Endometrial microvascular endothelial cells (primary cell): ENCODE results near the gene BCAS2. TPM values are rescaled to one million over a fixed set of nuclear protein-coding genes. Genes with fewer than 3 reads are reported as not detected.
"Not testable (repeated sequence)": the region's sequence is repeated elsewhere in the genome, so short reads cannot be mapped to it uniquely, and the experiment has no call there.

Source experiments
- in situ Hi-C: cut with HindIII; loops from 2 replicates; pipeline ENCODE4 v1.10.0; 2017; ENCODE audit warnings: low sequenced_read_pairs, low pct_unique_long_range_greater_than_20kb; ENCODE audit errors: inconsistent ontology term
- total RNA-seq: library from RNA; depleted of rRNA; stranded (reverse); fragments of >200 nt; gene quantifications from one replicate; pipeline ENCODE4 v1.2.3, GENCODE V29; 2015; ENCODE audit errors: inconsistent ontology term

BCAS2 gene
- total RNA-seq, 1 donor from 2014 or later, result 28.4 TPM

DNA sequence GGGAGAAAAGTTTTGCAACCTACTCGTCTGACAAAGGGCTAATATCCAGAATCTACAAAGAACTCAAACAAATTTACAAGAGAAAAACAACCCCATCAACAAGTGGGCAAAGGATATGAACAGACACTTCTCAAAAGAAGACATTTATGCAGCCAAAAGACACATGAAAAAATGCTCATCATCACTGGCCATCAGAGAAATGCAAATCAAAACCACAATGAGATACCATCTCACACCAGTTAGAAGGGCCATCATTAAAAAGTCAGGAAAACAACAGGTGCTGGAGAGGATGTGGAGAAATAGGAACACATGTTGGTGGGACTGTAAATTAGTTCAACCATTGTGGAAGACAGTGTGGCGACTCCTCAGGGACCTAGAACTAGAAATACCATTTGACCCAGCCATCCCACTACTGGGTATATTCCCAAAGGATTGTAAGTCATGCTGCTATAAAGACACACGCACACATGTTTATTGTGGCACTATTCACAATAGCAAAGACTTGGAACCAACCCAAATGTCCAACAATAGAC, 18.4 kb downstream of the BCAS2 start:
- in situ Hi-C loops, result not testable (repeated sequence)

DNA sequence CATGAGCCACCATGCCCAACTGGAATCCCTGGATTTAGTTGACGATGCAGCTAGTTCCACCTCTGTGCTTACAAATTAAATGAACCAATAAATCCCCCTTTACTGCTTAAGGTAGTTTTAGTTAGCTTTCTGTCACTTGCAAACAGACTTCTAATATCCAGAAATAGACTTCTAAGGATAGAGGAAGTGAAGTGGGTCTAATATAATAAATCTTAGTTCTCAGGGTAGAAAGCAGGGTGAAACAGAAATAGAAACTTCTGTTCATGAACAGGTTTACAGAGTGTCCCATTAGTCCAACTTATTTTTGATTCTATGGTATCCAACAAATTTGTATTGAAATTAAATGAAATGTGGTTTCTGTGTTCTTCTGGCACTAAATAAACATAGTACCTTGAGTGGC, 20.1 kb downstream of the BCAS2 start:
- in situ Hi-C loops, result no loop called here

DNA sequence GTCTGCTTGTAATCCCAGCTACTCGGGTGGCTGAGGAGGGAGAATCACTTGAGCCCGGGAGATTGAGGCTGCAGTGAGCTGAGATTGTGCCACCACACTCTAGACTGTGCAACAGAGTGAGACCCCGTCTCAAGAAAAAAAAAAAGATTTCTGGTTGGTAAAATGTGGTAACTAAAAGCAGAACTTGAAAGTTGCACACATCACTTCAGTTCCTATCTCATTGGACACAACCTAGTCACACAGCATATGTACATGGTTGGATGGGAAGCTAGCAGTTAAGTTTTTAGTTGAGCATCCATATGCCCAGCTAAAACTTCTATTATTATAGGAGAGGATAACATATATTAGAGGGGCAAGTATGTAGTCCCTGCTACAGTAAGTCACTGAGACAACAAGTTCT, 22.1 kb downstream of the BCAS2 start:
- in situ Hi-C loops, result no loop called here

DNA sequence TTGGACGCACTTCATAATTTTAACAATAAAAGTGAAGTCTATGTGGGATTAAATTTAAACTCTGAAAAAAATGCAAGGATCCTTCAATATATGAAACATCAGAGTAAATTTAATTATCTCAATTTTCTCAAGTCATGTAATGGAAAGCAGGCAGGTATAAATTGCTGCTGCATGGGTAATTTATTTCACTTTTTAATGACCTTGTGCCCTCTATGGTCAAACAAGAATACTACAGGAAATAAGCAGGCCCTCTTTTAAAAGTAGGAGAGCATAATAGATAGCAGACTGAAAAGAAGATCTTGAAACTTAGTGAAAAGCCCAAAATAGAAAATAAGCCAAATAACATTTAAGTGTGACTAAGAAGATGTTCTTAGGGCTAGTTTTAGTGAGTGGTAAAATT, 22.9 kb downstream of the BCAS2 start:
- in situ Hi-C loops, result no loop called here

DNA sequence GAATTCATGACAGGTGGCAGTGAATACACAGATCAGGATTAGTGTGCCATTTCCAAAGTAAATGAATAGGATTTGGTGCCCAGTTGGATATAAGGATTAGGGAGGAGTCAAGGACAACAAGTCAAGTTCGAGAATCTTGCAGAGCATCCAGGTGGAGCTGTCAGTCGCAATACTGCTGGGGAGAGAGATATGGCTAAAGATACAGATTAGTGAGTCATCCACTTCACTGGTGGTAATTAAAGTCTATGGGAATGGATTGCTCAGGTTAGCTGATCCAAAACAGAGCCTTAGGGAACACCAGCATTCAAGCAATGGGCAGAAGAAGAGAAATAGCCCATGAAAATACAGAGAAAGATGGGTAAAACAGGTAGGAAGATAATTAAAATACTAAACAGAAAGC, 26.8 kb downstream of the BCAS2 start:
- in situ Hi-C loops, result no loop called here

DNA sequence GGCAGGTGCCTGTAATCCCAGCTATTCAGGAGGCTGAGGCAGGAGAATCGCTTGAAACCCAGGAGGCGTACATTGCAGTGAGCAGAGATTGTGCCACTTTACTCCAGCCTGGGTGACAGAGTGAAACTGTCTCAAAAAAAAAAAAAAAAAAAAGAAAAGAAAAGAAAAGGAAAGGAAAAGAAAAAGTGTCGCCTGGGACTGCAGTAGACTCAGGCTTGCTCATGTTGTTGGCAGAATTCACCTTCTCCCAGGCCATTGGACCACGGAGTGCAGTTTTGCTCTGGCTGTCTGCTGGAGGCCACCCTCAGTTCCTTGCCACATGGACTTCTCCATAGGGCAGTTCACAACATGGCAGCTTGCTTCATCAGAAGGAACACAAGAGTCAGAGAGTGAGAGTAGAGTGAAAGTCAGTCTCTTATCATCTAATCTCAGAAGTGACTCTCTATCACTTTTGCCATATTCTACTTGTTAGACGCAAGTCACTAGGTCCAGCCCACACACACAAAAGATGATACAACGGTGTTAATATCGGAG, 29.2 kb downstream of the BCAS2 start:
- in situ Hi-C loops, result no loop called here

DNA sequence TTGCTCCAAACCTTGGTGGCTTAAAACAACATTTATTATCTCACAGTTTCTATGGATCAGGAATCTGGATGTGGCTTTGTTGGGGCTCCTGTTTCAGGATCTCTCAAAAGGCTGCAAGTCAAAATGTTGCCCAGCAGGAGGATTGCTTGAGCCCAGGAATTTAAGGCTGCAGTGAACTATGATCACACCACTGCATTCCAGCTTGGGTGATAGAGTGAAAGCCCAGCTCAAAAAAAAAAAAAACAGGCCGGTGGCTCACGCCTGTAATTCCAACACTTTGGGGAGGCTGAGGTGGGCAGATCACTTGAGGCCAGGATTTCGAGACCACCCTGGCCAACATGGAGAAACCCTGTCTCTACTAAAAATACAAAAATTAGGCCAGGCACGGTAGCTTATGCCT, 30.0 kb downstream of the BCAS2 start:
- in situ Hi-C loops, result no loop called here

DNA sequence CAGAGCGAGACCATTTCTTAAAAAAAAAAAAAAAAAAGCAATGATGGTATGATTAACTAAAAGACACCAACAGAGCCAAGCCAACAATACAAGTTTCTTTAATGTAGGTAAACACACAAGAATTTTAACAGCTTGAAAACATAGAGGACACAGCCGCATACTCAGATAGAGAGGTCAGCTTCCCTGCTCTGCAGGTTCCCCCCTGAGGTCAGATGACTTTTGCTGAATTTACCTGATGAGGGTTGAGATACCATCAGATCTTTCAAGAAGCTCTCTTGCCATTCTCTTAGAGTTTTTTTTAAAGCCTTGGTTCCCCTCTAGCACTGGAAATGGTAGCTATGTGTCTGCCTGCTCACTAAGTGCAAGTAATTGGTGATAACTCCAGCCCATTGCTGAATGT, 31.1 kb downstream of the BCAS2 start:
- in situ Hi-C loops, result no loop called here

DNA sequence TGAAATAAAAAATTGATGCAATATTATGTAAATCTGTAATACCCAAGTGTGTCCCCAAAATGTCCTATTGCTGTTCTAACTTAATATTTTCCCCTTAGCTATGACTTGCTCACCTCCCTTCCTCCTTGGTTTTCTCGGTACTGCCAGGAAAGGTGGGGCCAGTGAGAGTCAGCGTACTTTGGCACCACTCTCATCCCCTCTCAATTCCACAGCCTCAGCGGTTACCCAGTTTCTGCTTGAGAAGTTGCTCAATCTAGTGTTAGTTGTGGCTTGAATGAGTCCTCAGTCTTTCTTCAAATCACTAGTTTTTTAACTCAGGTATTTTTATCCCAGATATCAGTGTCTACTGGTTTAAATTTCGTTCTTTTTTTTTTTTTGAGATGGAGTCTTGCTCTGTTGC, 32.3 kb downstream of the BCAS2 start:
- in situ Hi-C loops, result no loop called here

DNA sequence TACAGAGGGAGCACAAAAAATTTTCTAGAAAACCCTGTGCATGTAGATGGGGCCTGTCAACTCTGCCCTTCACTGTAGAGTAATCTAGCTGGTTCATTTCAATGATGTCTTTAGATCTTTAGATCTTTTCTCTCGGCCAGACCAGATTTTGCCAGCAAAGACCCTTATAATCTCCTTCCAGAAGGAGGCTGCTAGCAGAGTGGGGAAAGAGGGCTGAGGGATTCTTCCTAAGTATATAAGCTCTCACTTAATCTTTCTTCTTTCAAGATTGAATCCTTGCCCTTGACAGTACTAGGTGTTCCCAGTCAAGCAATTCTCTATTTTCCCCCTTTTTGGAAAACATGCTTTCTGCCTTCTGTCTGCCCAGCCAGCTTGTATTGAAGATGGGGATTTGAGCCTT, 34.3 kb downstream of the BCAS2 start:
- in situ Hi-C loops, result no loop called here

DNA sequence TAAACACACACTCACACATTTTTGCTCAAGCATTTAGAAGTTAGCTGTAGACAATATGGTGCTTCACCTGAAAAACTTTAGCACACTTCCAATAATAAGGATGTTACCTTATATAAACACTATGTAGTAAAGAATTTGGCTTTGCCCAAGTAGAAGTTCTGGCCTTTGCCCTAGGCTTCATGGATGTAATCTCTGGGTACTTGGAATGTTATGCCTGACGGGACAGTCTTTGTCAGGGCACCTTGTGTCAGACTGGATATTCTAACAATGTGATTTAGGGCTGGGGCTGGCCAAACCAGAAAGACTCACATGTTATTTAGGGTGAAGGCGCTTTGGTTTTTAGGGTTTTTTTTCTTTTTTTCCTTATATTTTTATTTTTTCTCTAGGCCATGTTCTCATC, 35.6 kb downstream of the BCAS2 start:
- in situ Hi-C loops, result no loop called here

DNA sequence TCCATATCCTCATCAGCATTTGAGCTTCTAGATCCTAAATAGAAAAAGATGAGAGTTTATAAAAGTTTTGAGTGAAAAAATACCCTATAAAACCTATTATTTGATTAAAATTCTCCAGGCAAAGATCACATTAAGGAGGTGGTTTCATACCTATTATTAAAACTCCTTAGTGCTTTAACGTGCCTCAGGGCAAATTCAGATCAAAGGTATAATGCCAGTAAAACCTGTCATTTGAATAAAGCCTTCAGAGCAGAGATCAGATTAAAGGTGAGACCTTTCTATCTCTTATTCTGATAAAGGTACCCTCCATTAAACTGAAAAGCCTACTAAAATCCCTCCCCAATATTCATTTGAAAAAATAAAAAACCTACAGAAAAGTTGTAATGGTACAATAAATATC, 36.1 kb downstream of the BCAS2 start:
- in situ Hi-C loops, result no loop called here

DNA sequence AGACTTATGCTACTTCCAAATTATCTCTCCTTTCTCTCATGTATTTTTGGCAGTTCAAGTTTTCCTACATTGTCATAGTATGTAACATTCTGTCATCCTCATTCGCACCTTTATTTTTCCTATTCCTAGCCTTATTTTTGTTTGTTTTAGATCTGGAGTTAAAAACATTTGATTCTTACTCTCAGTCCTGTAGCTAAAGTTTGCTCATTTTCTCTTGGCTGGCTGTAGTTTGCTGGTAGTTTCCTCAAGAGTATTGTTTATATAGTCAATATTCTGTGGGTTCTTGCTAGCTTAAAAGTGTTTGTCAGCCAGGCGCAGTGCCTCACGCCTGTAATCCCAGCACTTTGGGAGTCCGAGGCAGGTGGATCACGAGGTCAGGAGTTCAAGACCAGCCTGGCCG, 40.6 kb downstream of the BCAS2 start:
- in situ Hi-C loops, result no loop called here

DNA sequence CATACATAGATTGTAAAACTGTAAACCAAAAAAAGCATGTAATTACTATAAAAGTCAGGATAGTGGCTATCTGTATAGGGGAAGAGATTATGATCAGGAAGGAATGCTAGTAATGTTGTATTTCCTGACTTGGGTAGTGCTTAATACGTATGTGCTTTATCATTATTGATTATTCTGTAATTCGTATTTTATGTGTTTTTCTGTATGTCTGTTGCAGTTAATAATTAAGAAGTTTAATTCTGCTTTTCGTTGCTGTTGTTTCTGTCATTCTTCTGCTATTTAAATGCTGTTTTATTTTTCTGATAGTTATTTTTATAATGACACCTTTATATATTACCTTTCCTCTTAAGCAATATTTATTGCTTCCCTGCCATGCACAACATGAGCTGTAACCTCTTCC, 41.1 kb downstream of the BCAS2 start:
- in situ Hi-C loops, result no loop called here

DNA sequence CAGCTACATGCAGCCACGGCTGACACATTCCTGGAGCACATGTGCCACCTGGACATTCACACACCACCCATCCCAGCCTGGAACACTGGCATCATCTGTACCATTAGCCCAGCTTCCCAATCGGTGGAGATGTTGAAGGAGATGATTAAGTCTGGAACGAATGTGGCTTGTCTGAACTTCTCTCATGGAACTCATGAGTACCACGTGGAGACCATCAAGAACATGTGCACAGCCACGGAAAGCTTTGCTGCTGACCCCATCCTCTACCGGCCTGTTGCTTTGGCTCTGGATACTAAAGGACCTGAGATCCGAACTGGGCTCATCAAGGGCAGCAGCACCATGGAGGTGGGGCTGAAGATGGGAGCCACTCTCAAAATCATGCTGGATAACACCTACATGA, 45.4 kb downstream of the BCAS2 start:
- in situ Hi-C loops, result no loop called here

DNA sequence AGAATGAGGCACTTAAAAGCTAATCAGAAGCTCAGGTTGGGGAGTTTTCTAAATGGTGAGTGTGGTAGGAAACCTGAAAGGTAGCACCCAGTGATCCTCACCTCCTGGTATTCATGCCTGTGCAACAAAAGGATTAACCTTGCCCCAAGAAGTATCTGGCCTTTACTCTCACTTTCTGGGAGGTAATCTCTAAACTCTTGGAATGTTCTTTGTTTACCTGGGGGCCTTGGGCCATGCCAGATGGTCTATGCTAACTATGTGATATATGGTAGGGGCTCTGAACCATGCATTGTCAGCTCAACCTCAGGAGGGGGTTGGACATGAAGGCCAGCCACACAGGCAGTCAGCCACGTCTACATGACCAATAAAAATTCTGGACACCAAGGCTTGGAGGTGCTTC, 46.0 kb downstream of the BCAS2 start:
- in situ Hi-C loops, result no loop called here

DNA sequence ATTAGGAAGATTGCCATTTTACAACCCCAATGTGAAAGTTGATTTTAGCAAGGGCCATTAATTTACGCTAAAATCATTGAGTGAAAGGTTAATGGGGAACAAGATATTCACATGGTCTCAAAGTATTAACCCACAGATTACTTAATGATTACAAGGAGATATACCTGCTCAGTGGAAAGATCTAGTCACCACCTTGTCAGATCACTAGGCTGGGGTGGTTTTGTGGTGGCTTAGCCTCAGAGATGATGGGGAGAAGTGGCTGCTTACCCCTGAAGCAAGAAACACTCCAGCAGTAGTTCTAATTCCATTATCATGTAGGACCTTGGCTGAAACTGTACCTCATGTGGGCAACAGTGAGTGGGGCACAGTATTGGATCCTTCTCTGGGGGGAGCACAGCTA, 50.3 kb downstream of the BCAS2 start:
- in situ Hi-C loops, result no loop called here

DNA sequence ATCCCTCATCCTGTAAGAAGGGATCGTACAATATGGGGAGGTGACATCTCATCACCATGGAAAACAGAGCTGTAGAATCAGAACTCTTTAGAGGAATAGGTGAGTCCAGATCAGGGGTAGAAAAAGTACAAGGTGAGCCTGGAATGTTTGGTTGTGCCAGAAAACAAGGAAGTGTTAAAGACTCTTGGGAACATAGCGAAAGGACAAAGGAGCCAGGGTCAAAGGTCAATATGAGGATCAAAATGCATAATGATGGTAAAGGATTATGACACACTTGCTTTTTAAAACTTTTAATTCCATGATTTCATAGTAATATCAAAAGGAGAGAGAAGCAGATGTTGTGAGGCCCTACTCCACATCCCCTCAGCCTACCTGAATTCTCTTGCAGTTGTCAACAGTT, 51.2 kb downstream of the BCAS2 start:
- in situ Hi-C loops, result no loop called here

DNA sequence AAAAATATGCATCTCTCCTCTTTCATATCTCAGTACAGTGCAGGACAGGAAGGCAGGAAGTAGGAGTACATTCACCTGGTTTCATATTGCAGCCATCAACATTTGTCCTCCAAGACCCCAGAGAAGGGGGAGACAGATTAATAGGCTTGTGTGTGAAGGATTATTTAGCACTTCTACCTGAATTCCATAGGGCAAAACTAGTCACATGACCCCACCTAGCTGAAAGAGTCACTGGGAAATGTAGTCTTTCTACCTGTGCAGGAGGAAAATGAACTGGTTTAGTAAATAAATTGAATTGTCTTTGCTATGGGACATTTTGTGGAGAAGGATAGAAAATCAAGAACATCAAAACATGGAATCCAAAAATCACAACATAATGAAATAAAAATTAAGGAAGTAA, 56.5 kb downstream of the BCAS2 start:
- in situ Hi-C loops, result no loop called here

DNA sequence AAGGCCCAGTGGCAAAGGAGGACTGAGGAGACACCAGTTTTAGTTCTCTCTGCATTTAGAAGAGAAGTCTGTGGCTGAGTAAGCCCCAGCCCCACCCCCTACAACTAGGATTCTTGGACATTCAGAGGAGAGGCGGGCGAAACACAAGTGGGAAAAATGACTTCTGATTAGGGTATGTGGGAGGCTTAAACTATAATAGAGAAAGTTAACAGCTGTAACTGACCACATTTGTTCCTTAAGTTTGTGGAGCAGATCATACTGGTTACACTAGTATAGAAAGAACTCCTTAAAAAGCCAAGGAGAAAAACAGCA, 59.2 kb downstream of the BCAS2 start:
- in situ Hi-C loops, result no loop called here

DNA sequence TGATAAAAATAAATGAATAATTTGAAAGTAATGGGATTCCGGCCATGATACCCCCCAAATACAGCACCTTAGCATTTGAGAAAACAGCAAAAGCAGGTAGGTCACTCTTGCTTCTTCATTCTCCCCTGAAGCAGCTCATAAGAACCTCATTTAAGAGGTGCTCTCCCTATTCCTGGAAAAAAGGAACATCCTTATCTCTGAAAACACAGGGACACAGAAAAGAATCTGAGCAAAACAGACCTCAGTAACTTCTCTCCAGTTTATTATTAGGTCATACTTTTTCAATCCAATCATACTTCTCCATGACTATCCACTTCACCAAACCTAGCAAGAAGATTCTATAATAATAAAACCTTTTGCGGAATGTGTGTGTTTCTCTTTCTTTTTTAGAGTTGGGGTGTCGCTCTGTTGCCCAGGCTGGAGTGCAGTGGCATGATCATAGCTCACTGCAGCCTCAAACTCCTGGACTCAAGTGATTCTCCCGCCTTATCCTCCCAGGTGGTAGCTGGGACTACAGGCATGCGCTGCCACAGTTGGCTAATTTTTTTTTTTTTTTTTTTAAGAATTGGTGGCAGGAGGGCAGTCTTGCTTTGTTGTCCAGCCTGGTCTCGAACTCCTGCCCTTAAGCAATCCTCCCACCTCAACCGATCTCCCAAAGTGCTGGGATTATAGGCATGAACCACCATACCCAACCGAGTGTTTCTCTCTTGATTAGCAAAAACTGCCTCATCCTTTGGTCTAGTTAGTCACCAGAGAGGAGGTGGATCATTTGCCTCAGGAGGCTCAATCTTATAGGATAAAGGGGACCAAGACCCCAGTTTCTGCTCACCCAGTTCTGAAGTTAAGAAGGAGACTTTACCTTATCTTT, 59.8 kb downstream of the BCAS2 start:
- in situ Hi-C loops, result no loop called here
